NOMO-1 treated with DMSO at 0.1 percent for 48 hours (cell line): ENCODE measurements around the gene ANK2.
"Not testable (repeated sequence)": the region's sequence is repeated elsewhere in the genome, so short reads cannot be mapped to it uniquely, and the experiment has no call there.

Source experiments
- DNase-seq: peaks from one replicate; lab custom pipeline; 2025; ENCODE audit not compliant: unreplicated experiment; lab: John Stamatoyannopoulos, UW

ANK2 gene

DNA sequence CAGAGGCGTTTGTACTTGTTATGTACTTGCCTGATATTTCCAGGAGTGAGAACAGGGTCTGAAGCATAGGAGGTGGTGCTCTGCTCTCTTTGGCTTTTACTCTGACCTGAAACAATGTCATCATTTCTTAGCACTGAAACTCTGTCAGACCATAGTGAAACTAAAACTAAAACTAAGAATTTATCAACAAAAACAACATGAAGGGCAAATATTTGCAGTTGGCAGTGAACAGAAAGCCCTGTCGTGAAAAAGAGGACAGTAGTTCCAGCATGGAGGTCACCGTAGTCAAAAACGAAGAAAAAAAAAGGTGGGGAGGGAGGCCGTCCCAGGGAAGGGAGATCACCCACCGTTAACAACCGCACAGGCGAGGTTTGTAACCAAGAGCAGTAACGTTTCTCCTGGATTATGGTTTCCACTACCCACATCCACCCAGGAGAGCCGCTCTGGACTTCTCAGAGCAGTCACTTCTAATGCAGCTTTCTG, 97.5 kb downstream of the ANK2 start:
- peak; percentile 14 for DNase-seq

- DNase-seq = peak; percentile 1
Measured at GRCh38 chr4:113147498-113148111, 98.2 kb downstream of the ANK2 start.

DNA sequence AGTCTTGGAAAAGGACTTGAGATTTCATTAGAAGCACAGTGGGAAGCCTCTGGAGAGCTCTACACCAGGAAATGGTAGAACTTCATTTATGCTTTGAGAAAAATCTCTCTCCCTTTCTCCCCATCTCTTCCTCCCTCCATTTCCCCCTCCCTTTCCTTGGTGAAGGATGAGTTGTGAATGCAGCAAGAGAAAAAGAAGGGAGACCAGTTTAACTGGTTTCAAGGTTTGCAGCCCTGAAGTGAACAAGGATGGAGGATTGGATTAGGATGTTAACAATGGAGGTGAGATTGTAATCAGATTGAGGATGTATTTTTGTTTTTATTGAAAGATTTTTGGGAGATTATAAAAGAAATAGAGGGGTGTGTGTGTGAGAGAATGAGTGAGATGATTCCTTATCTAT, 99.5 kb downstream of the ANK2 start:
- DNase-seq = no peak

- no peak for DNase-seq
Measured at GRCh38 chr4:113153529-113154101, 104.2 kb downstream of the ANK2 start.

DNA sequence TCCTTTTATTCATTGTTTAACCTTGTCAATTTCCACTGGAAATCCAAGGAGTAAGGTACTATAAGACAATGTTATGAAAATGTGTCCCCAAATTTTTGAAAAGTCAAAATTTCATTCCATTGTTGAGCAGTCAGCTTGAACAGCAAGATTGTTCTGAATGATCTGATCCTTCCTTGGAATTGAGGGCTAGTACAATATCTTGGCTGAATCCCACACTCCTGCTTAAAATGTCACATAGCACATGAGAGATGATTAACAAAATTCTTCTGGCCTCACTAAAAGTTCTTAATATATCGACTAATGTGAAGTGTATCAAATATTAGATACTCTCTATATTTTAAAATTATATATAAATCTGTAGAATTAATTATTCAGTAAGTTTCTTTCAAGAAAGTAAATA, 104.8 kb downstream of the ANK2 start:
- DNase-seq = no peak

GRCh38 chr4:113157086-113157857, 107.8 kb downstream of the ANK2 start:
- DNase-seq = no peak

DNA sequence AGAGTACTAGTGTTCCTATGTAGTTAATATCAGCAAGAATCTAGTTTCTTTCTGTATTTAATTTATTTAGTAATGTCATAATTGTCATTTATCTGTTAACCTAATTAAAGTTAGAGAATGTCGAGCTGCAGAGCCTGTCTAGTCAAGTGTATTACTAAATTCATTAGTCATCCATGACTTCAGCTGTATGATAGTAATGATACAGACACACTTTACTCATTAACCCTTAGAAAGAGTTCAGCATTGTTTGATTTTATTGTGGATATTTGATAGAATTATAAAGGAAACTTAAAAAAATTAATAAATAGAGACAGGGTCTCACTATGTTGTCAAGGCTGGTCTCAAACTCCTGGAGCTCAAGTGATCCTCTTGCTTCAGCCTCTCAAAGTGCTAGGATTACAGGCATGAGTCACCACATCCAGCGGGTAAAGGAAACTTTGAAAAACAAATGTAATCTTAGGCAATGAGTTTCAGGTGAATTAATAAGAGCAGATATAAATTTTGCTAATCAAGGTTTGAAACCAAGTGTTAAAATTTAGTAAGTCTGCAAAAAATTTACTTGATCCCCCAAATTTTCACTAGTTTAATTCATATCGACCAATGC, 110.6 kb downstream of the ANK2 start:
- DNase-seq = no peak

DNA sequence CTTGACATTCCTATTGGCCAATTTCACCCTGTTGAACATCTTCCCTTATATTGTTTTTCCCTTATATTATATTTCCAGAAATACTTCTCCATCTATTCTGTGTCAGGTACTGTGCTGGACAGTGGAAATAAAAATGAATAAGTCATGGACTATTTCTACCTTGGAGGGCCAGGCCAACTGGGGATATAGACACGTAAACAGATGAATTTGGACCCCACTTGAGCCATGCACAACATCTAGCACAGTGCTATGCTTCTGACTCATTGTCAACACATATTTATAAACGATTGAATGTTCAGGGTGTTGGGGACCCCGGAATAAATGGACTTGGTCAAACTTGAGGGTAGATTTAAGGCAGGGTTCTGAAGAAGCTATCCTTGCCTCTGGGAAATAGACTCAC, 111.1 kb downstream of the ANK2 start:
- no peak for DNase-seq

- DNase-seq = no peak
Measured at GRCh38 chr4:113162089-113162488, 112.6 kb downstream of the ANK2 start.

- no peak for DNase-seq
Measured at GRCh38 chr4:113169368-113169767, 119.9 kb downstream of the ANK2 start.

DNA sequence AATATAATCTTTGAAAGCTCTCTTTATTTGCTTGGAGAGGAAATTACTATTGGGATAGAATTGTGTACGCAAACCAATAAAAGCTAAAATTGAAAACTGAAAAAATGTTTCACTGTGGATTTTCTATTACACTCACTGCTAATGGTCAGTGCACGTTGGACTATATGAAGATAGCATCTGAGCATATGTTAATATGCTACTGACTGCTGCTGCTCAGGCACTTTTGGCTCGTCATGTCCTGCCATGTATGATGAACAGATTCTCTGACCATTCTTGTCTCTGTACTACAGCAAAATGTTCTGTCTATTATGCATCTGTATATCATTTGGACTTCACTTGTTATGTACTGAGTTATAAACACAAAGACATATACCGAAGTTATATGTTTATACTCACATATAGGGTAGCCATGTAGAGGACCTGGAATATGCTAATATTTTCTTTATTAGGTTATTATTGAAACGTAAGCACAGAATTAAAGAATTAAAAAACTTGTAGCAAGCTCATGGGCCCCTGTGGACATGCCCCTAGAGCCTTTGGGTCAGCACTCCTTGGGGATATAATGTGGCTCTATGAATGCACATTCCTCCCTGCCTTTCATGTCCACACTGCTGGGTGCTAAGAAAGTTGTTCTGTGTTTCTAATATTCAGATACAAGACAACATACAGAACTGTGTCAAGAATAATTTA, 120.8 kb downstream of the ANK2 start:
- no peak for DNase-seq

DNA sequence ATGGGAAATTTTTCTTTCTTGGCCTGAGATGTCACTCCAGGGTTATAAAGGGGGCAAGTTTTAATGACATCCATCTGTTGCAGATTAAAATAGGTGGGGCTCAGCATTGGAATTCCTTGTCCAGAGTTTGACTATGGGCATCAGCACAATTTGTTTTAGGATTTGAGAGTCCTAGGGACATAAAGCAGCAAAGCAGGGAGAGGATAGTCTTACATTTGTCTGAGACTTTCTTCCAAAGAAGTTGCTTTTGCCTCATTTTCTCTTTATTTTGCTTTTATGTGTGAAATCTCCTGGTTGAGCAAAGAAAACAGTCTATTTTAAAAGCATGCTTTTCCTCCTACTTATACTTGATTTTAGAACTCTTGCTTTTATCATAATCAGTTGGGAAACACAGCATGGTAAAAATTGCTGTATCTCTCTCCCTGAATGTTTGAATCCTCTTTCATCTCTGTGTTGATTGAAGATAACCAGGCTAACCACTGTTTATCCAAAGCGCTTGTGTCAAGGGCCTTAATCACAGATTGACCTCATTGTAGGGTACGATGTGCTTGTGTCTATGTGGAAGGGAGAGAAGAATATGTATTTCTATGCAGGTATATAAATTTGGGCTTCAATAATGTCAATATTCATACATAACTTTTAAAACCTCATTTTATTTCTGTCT, 121.5 kb downstream of the ANK2 start:
- no peak for DNase-seq

DNA sequence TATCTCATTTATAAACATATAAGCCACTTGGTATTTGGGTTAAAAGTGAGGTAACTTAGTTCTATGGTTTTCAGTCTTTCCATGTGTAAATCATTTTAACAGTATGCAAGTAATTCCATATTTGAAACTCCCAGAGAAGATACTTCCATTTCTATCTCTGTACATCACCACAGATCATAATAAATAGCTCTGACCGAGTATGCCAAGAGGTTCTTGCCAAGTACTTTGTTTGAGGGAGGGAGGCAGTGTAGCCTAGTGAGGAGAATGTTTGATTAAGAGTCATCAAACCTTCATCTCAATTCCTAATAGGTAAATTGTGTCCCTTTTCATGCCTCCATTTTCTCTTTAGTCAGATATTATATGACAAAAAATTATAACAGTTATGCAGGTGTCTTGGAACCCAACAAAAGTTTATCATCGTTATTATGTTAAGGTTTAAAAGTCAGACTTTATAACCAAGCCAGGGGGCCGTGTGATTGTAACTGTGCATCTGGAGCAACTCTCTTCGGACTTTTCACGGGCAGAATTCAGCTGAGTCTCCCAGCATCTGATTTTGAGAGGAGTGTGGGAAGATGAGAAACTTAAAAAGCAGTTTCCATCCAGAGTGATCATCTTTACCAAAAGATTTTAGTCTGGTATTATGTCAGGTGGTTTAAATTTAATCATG, 123.8 kb downstream of the ANK2 start:
- no peak for DNase-seq

GRCh38 chr4:113173793-113174264, 124.4 kb downstream of the ANK2 start:
- no peak for DNase-seq

DNA sequence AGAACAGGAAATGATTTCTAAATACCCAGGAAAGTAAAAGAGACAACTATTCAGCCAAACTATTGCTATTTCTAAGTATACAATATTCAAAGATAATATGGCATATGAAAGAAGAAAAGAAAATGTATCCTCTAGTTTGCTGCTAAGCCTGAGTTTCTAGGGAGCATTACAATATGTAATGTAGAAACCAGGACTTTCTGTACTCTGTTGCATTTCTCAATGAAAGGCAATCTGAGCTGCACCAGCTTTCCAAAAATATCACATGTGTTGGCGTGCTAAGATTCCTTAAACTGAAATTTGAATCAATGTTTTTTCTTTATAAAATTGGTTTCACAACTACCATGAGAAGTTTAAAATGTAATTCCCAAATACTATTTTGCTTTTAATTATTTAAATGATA, 129.6 kb downstream of the ANK2 start:
- DNase-seq = no peak

DNA sequence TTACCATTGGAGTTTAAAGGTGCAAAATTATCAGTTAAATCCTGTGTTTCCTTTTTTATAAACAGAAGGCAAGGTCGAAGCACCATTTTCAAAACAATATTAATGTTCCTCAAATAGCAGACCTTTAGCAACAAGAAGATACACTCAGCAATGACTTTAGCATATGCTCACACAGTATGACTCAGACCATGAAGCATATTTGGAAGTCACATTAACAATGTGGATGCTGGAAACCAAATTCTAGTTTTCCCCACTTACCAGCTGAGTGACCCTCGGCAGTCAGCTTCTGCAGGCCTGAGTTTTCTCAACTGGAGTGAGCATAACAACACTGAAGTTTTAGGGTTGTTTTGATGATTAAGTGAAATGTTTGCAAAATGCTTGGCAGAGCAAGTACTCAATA, 130.5 kb downstream of the ANK2 start:
- no peak for DNase-seq

- no peak for DNase-seq
Measured at GRCh38 chr4:113181289-113182007, 132.0 kb downstream of the ANK2 start.

- no peak for DNase-seq
Measured at GRCh38 chr4:113183032-113183605, 133.7 kb downstream of the ANK2 start.

- DNase-seq = not testable (repeated sequence)
Measured at GRCh38 chr4:113186220-113186619, 136.8 kb downstream of the ANK2 start.
